Right lobe of liver (tissue), 6 donors: Measurements from ENCODE around the gene PIMREG. TPM values are rescaled to one million over a fixed set of nuclear protein-coding genes. Genes with fewer than 3 reads are reported as not detected.

Experiments used
- ATAC-seq, 4 donors: fragments of 200-7000 bp; cut with Tn5 transposase; one replicate each; pipeline ENCODE4 v1.9.1; 2020; ENCODE audit warnings: mild to moderate bottlenecking in 4 of 4, moderate library complexity in 4 of 4
- DNase-seq, 3 donors: peaks; one replicate each; pipeline ENCODE4 v3.0.0-alpha.2; 2020
- H3K27ac ChIP-seq, 3 donors: fragments of 200-600 bp; one replicate each; pipeline ENCODE4 v1.8.0; 2022
- H3K27me3 ChIP-seq, 2 donors: fragments of 200-600 bp; one replicate each; pipeline ENCODE4 v1.8.0; 2022
- H3K36me3 ChIP-seq, 4 donors: fragments of 200-600 bp; sonication (generic) in 1 of 4; one replicate each; pipeline versions ENCODE4 v1.5.1 to v1.8.0; 2017 to 2022; ENCODE audit warnings: control low read depth in 1 of 4
- H3K4me1 ChIP-seq, 4 donors: fragments of 200-600 bp; sonication (generic) in 1 of 4; one replicate each; pipeline versions ENCODE4 v1.5.1 to v1.8.0; 2017 to 2022; ENCODE audit warnings: control low read depth in 1 of 4
- H3K4me3 ChIP-seq, 3 donors: fragments of 200-600 bp; one replicate each; pipeline ENCODE4 v1.8.0; 2022
- H3K9me3 ChIP-seq, 4 donors: fragments of 200-600 bp; sonication (generic) in 1 of 4; one replicate each; pipeline versions ENCODE4 v1.5.1 to v1.8.0; 2017 to 2022; ENCODE audit warnings: control low read depth in 1 of 4
- CTCF ChIP-seq, 4 donors: fragments of 200-600 bp in 3 of 4; fragments of 450-650 bp in 1 of 4; IDR thresholded peaks; one replicate each; pipeline versions ENCODE4 v1.5.1 to v1.8.0; 2016 to 2022; ENCODE audit warnings: antibody characterized with exemption in 4 of 4, mild to moderate bottlenecking in 2 of 4
- POLR2A ChIP-seq: fragments of 450-650 bp; IDR thresholded peaks from one replicate; pipeline ENCODE4 v1.6.1; 2017; ENCODE audit warnings: antibody characterized with exemption, mild to moderate bottlenecking
- whole genome bisulfite sequencing: methylation state at CpG from one replicate; pipeline ENCODE4 v1.1.6; 2018; ENCODE audit warnings: low coverage, low lambda C conversion rate; ENCODE audit not compliant: insufficient coverage; ENCODE audit errors: missing lambda C conversion rate; 5-methylcytosine and 5-hydroxymethylcytosine counted together
- intact Hi-C, 2 donors: fragments of 100-400 bp; cut with DNase I; formaldehyde crosslinking; loops; one replicate each; pipeline versions ENCODE4 v1.11.2 to v1.14.1; 2022
- total RNA-seq, 6 experiments: library from RNA; depleted of rRNA in 2 of 6; stranded (reverse); fragments of >200 nt in 2 of 6; fragmentation: NEBNext Ultra II Directional in 3 of 6; extraction: Animal tissue kit (Norgen Biotek cat#: 25700) in 3 of 6; gene quantifications; one replicate each; pipeline versions ENCODE4 v1.1.0 to v1.2.4, GENCODE V29; 2016 to 2023
- donor health status: DM: no; HTN: yes; CAD: no.
- donor health status: DM: no; HTN: no; CAD: no.
- donor health status: DM: no; HTN: no; CAD: no.
- donor health status: DM: no; HTN: yes; CAD: no.
- donor health status: DM: no; HTN: yes; CAD: no.

PIMREG gene
- total RNA-seq, 6 experiments from 2014 or later: 0.18 to 0.37 TPM; not detected in 4

DNA sequence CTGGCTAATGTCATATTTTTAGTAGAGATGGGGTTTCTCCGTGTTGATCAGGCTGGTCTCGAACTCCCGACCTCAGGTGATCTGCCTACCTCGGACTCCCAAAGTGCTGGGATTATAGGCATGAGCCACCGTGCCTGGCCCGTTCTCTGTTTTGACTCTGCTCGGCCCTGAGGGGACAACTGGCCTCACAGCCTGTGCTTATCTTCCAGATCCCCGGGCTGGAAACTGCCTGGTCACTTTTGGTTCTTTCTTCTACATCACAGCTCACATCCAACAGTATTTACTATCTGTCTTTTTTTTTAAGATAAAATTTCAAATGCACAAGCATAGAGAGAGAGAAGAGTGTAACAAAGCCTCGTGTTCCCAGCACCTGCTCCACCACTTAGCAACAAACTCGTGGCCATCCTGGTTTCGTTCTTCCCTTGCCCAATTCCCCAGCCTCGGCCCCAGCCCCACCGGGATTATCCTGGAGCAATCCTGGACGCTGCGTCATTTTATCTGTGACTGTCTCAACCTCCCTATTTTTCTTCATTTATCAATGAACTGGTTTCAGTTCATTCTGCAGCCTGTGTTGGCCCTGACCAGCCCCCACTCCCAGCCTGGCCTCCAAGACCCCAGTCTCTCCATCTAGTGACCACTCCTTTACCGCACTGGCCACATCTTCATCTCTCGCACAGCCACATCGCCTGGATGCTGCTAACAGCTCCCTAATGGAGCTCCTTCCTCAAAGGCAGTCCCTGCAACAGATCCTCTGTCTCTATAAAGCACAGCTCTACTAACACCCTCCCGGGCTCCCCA lies 21.1 kb downstream of the PIMREG start:
- DNase-seq (peak in 2 of 3 donors; percentile 7), ATAC-seq (no peak)
- Histone ChIP-seq H3K27ac (no peak overlapping the region), H3K36me3 (no peaks in the 10 kb centered on the region), H3K9me3 (no peaks in the 10 kb centered on the region), H3K27me3 (no peaks in the 10 kb centered on the region), H3K4me1 (no peaks in the 10 kb centered on the region), H3K4me3 (no peak overlapping the region)
- 76% methylated on average over 19 of the region's 19 CpGs for WGBS
- TF ChIP-seq CTCF (IDR thresholded peaks at IDR 0.05) (no peak), POLR2A (no peak)
- intact Hi-C loops: no loop called here

DNA sequence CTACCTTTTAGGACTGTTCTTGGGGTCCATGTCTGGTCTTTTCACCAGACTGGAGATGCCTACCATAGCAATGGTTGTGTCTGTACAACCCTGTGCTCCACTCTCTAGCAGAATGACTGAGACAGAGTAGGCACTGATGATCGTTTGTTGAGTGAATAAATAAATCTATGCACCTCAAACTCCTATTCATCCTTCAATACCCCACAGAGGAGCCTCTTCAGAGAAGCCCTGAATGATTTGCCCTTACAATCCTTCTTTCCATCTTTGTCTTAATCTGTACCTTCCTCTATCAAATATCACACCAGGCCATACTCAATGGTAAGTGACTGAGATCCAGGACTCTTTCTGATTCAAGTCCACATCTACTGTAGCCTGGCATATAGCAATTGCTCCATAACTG lies 23.3 kb downstream of the PIMREG start:
- intact Hi-C loops: no loop called here
- WGBS: 63% methylated on average over 1 of the region's 1 CpG
- no peaks in the 10 kb centered on the region for H3K36me3 ChIP-seq
- H3K27me3 ChIP-seq: no peaks in the 10 kb centered on the region
- no peaks in the 10 kb centered on the region for H3K4me1 ChIP-seq
- no peak overlapping the region for H3K4me3 ChIP-seq
- no peaks in the 10 kb centered on the region for H3K9me3 ChIP-seq
- H3K27ac ChIP-seq: no peak overlapping the region
- DNase-seq (no peak), ATAC-seq (no peak)
- no peak for TF ChIP-seq CTCF (IDR thresholded peaks at IDR 0.05)
- no peak for TF ChIP-seq POLR2A

DNA sequence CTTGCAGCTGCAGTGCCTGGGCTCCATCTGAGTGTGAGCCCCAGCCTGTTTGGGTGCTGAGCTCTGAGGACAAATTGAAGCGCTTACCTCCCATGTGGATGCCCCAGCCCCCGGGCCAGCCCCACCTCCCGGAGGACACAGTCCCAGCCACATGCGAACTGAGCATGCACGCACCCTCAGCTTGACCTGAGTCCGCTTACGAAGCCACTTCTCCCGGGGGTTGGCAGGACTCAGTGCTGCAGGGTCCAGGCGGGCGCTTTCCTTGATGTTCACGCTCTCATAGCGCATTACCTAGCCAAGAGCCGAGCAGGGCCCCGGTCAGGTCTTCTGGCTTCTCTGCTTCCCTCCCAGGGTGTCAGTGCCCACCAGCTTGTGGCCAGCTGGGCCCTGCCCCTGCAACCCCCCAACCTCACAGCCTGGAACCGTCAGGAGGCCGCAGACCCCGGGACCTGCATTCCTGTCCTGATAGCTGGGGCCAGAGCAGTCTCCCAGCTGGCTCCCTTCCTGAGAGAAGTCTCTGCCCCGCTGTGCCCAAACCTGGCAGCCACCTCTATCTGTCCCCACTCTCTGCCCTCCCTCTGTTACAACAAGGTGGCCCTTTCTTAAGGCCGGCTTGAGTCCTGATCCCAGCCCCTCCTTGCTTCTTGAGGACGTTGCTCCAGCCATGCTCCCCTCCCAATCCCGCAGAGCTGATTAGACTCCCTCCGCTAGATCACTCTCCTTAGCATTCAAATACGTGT lies 24.0 kb downstream of the PIMREG start:
- DNase-seq (no peak), ATAC-seq (no peak)
- 86% methylated on average over 8 of the region's 23 CpGs for WGBS
- TF ChIP-seq CTCF (IDR thresholded peaks at IDR 0.05) (no peak), POLR2A (no peak)
- intact Hi-C loops: no loop called here
- no peak overlapping the region for H3K4me3 ChIP-seq
- no peaks in the 10 kb centered on the region for H3K9me3 ChIP-seq
- H3K27me3 ChIP-seq: no peaks in the 10 kb centered on the region
- no peaks in the 10 kb centered on the region for H3K36me3 ChIP-seq
- H3K27ac ChIP-seq: no peak overlapping the region
- no peaks in the 10 kb centered on the region for H3K4me1 ChIP-seq

- no peak overlapping the region for H3K27ac ChIP-seq
- DNase-seq: no peak
- no peak for ATAC-seq
- H3K36me3 ChIP-seq: no peaks in the 10 kb centered on the region
- H3K27me3 ChIP-seq: no peaks in the 10 kb centered on the region
- no peaks in the 10 kb centered on the region for H3K4me1 ChIP-seq
- TF ChIP-seq POLR2A (no peak), CTCF (IDR thresholded peaks at IDR 0.05) (no peak)
- no peaks in the 10 kb centered on the region for H3K9me3 ChIP-seq
- 100% methylated on average over 1 of the region's 24 CpGs for whole genome bisulfite sequencing
- intact Hi-C loops: loop anchor here (5.0 to 10.0 kb wide), 2 partner anchors 165 to 167 kb away; no protein-coding TSS in a partner anchor
- H3K4me3 ChIP-seq: no peak overlapping the region
These were observed 26.0 kb downstream of the PIMREG start for GRCh38 chr17:6470146-6470718.
